Stimulated activated memory B cell treated with anti-CD40 and anti-IgM and Interleukin-4, amounts not matched to agents 10 μg/mL and 1 μg/mL and 100 μg/mL, for 72 hours (primary cell): ENCODE data around the gene DLGAP1.

ENCODE experiments used
- ATAC-seq: fragments of 150-1000 bp; cut with Tn5 transposase; 2 replicates; pipeline ENCODE4 v1.10.0; 2021
- H3K27ac Mint-ChIP-seq: one replicate; pipeline ENCODE4 v1.8.0; 2022; ENCODE audit warnings: mild to moderate bottlenecking, mixed read lengths
- H3K27me3 Mint-ChIP-seq: one replicate; pipeline ENCODE4 v1.8.0; 2022; ENCODE audit warnings: mixed read lengths
- H3K36me3 Mint-ChIP-seq: one replicate; pipeline ENCODE4 v1.8.0; 2022; ENCODE audit warnings: mixed read lengths
- H3K4me1 Mint-ChIP-seq: one replicate; pipeline ENCODE4 v1.8.0; 2022; ENCODE audit warnings: mixed read lengths
- H3K4me3 Mint-ChIP-seq: one replicate; pipeline ENCODE4 v1.8.0; 2022; ENCODE audit warnings: mild to moderate bottlenecking, moderate library complexity, mixed read lengths
- H3K9me3 Mint-ChIP-seq: one replicate; pipeline ENCODE4 v1.8.0; 2022; ENCODE audit warnings: mixed read lengths

Gene DLGAP1

GRCh38 chr18:4284528-4284927 lies 170.6 kb downstream of the DLGAP1 start:
- no peaks in the 10 kb centered on the region for H3K36me3 Mint-ChIP-seq
- H3K4me1 Mint-ChIP-seq: no peaks in the 10 kb centered on the region
- H3K27ac Mint-ChIP-seq: no peak overlapping the region
- peaks cover 9% of the 10 kb centered on the region for H3K9me3 Mint-ChIP-seq
- H3K27me3 Mint-ChIP-seq: no peaks in the 10 kb centered on the region
- H3K4me3 Mint-ChIP-seq: no peak overlapping the region
- no peak for ATAC-seq

GRCh38 chr18:4283746-4284291 lies 171.3 kb downstream of the DLGAP1 start:
- no peaks in the 10 kb centered on the region for H3K27me3 Mint-ChIP-seq
- no peak overlapping the region for H3K4me3 Mint-ChIP-seq
- no peaks in the 10 kb centered on the region for H3K4me1 Mint-ChIP-seq
- ATAC-seq: no peak
- no peaks in the 10 kb centered on the region for H3K36me3 Mint-ChIP-seq
- H3K27ac Mint-ChIP-seq: no peak overlapping the region
- peaks cover 9% of the 10 kb centered on the region for H3K9me3 Mint-ChIP-seq

- Mint-ChIP-seq H3K4me3 (no peak overlapping the region), H3K4me1 (no peaks in the 10 kb centered on the region), H3K27ac (no peak overlapping the region), H3K36me3 (no peaks in the 10 kb centered on the region), H3K9me3 (peaks cover 9% of the 10 kb centered on the region), H3K27me3 (no peaks in the 10 kb centered on the region)
- no peak for ATAC-seq
Observed at GRCh38 chr18:4282954-4283353, 172.2 kb downstream of the DLGAP1 start.

- Mint-ChIP-seq H3K36me3 (no peaks in the 10 kb centered on the region), H3K4me3 (no peak overlapping the region), H3K27ac (no peak overlapping the region), H3K27me3 (no peaks in the 10 kb centered on the region), H3K4me1 (no peaks in the 10 kb centered on the region), H3K9me3 (peaks cover 2% of the 10 kb centered on the region)
- ATAC-seq: no peak
Observed at GRCh38 chr18:4276953-4277585, 178.0 kb downstream of the DLGAP1 start.

- Mint-ChIP-seq H3K4me1 (no peaks in the 10 kb centered on the region), H3K36me3 (no peaks in the 10 kb centered on the region), H3K9me3 (peaks cover 2% of the 10 kb centered on the region), H3K27me3 (no peaks in the 10 kb centered on the region), H3K4me3 (no peak overlapping the region), H3K27ac (no peak overlapping the region)
- ATAC-seq: no peak
Observed at GRCh38 chr18:4271952-4272351, 183.2 kb downstream of the DLGAP1 start.

GRCh38 chr18:4270988-4271387 lies 184.1 kb downstream of the DLGAP1 start:
- H3K27me3 Mint-ChIP-seq: no peaks in the 10 kb centered on the region
- no peak for ATAC-seq
- no peak overlapping the region for H3K4me3 Mint-ChIP-seq
- H3K4me1 Mint-ChIP-seq: no peaks in the 10 kb centered on the region
- H3K27ac Mint-ChIP-seq: no peak overlapping the region
- H3K9me3 Mint-ChIP-seq: peaks cover 2% of the 10 kb centered on the region
- no peaks in the 10 kb centered on the region for H3K36me3 Mint-ChIP-seq

GRCh38 chr18:4270016-4270415 lies 185.1 kb downstream of the DLGAP1 start:
- Mint-ChIP-seq H3K36me3 (no peaks in the 10 kb centered on the region), H3K27ac (no peak overlapping the region), H3K4me1 (no peaks in the 10 kb centered on the region), H3K9me3 (peaks cover 6% of the 10 kb centered on the region), H3K4me3 (no peak overlapping the region), H3K27me3 (no peaks in the 10 kb centered on the region)
- ATAC-seq: no peak

- Mint-ChIP-seq H3K4me1 (no peaks in the 10 kb centered on the region), H3K36me3 (no peaks in the 10 kb centered on the region), H3K27ac (no peak overlapping the region), H3K9me3 (peaks cover 11% of the 10 kb centered on the region), H3K4me3 (no peak overlapping the region), H3K27me3 (no peaks in the 10 kb centered on the region)
- ATAC-seq: no peak
Observed at GRCh38 chr18:4267641-4268040, 187.5 kb downstream of the DLGAP1 start.

- no peaks in the 10 kb centered on the region for H3K36me3 Mint-ChIP-seq
- H3K9me3 Mint-ChIP-seq: peaks cover 11% of the 10 kb centered on the region
- H3K27me3 Mint-ChIP-seq: no peaks in the 10 kb centered on the region
- no peak for ATAC-seq
- H3K27ac Mint-ChIP-seq: no peak overlapping the region
- no peaks in the 10 kb centered on the region for H3K4me1 Mint-ChIP-seq
- no peak overlapping the region for H3K4me3 Mint-ChIP-seq
Observed at GRCh38 chr18:4264347-4264791, 190.7 kb downstream of the DLGAP1 start.

- Mint-ChIP-seq H3K36me3 (no peaks in the 10 kb centered on the region), H3K4me3 (no peak overlapping the region), H3K27ac (no peak overlapping the region), H3K9me3 (peaks cover 8% of the 10 kb centered on the region), H3K4me1 (no peaks in the 10 kb centered on the region), H3K27me3 (no peaks in the 10 kb centered on the region)
- no peak for ATAC-seq
Observed at GRCh38 chr18:4260107-4260506, 195.0 kb downstream of the DLGAP1 start.

GRCh38 chr18:4256766-4257417 lies 198.2 kb downstream of the DLGAP1 start:
- Mint-ChIP-seq H3K4me1 (no peaks in the 10 kb centered on the region), H3K27ac (no peak overlapping the region), H3K9me3 (peaks cover 5% of the 10 kb centered on the region), H3K36me3 (no peaks in the 10 kb centered on the region), H3K4me3 (no peak overlapping the region), H3K27me3 (no peaks in the 10 kb centered on the region)
- no peak for ATAC-seq

- Mint-ChIP-seq H3K4me1 (no peaks in the 10 kb centered on the region), H3K27me3 (no peaks in the 10 kb centered on the region)
Observed at GRCh38 chr18:4254840-4255239, 200.3 kb downstream of the DLGAP1 start.

GRCh38 chr18:4252829-4253228 lies 202.3 kb downstream of the DLGAP1 start:
- H3K4me3 Mint-ChIP-seq: no peak overlapping the region
- no peaks in the 10 kb centered on the region for H3K27me3 Mint-ChIP-seq
- no peak overlapping the region for H3K27ac Mint-ChIP-seq
- no peaks in the 10 kb centered on the region for H3K36me3 Mint-ChIP-seq
- no peaks in the 10 kb centered on the region for H3K4me1 Mint-ChIP-seq
- no peak for ATAC-seq
- H3K9me3 Mint-ChIP-seq: peaks cover 3% of the 10 kb centered on the region

More at GRCh38 chr18:4254840-4255239, 200.3 kb downstream of the DLGAP1 start:
- Mint-ChIP-seq H3K4me3 (no peak overlapping the region), H3K9me3 (peaks cover 5% of the 10 kb centered on the region), H3K27ac (no peak overlapping the region), H3K36me3 (no peaks in the 10 kb centered on the region)
- no peak for ATAC-seq

GRCh38 chr18:4251873-4252272 lies 203.2 kb downstream of the DLGAP1 start:
- H3K4me3 Mint-ChIP-seq: no peak overlapping the region
- no peaks in the 10 kb centered on the region for H3K27me3 Mint-ChIP-seq
- peaks cover 4% of the 10 kb centered on the region for H3K9me3 Mint-ChIP-seq
- H3K27ac Mint-ChIP-seq: no peak overlapping the region
- H3K36me3 Mint-ChIP-seq: no peaks in the 10 kb centered on the region
- no peaks in the 10 kb centered on the region for H3K4me1 Mint-ChIP-seq
- no peak for ATAC-seq

GRCh38 chr18:4251206-4251605 lies 203.9 kb downstream of the DLGAP1 start:
- no peak overlapping the region for H3K27ac Mint-ChIP-seq
- ATAC-seq: no peak

GRCh38 chr18:4250141-4250540 lies 205.0 kb downstream of the DLGAP1 start:
- no peaks in the 10 kb centered on the region for H3K4me1 Mint-ChIP-seq
- no peak for ATAC-seq
- no peaks in the 10 kb centered on the region for H3K27me3 Mint-ChIP-seq
- H3K9me3 Mint-ChIP-seq: peaks cover 5% of the 10 kb centered on the region
- H3K4me3 Mint-ChIP-seq: no peak overlapping the region
- H3K36me3 Mint-ChIP-seq: no peaks in the 10 kb centered on the region
- no peak overlapping the region for H3K27ac Mint-ChIP-seq

More at GRCh38 chr18:4251206-4251605, 203.9 kb downstream of the DLGAP1 start:
- H3K36me3 Mint-ChIP-seq: no peaks in the 10 kb centered on the region
- H3K9me3 Mint-ChIP-seq: peaks cover 5% of the 10 kb centered on the region
- no peaks in the 10 kb centered on the region for H3K4me1 Mint-ChIP-seq
- H3K4me3 Mint-ChIP-seq: no peak overlapping the region
- H3K27me3 Mint-ChIP-seq: no peaks in the 10 kb centered on the region
